ENCODE results near the gene NOL4L.
A peak's percentile ranks its signal among the peaks of the same experiment; 100 is the strongest.

The NOL4L gene

DNA sequence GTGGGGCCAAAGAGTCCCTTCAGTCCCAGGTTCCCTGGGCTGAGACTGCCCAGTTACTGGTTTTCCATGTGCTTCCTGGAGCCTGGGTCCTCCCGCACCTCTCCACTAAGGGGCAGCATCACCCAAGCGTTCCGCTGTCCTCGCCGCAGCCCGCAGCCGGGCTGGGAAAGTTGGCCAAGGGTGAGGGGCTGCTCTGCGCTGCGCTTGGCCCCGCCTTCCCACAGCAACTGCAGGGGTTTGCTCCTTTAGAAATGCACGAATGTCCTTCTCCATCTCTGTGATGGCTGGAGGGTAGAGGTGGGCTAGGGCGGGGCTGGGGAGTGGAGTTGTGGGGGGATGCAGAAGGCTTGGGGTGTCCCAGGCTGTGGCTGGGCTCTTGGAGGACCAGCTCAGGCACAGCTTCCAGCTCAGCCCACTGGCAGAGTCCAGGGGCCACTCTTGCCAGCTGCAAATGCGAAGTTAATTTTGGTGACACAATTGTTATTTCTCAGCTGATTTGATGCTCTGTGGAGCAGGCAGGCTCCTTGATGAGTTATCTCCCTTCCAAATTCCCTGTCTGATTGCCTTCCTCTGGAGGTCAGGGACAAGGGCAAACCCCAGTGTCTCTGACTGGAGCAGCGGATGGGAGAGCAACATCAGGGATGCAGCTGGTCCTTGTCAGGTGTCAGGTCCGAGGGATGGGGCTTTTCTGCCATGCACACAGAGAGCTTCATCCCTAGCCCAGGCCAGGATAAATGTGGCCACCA, 63.2 kb downstream of the NOL4L start:
- DNase-seq, result peak; percentile 61

DNA sequence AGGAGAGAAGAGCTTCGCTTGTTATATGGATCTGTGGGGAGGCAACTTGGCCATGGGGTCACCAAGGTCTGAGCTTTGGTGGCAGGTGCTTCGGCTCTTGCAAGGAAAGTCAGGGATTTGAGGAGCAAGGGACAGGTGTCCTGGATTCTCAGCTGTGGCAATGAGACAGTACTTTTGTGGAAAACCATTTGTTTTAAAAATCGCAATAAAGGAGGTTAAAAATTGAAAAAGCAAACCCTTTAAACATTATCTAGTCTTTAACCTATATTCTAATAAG, 64.3 kb downstream of the NOL4L start:
- no peak for DNase-seq

DNA sequence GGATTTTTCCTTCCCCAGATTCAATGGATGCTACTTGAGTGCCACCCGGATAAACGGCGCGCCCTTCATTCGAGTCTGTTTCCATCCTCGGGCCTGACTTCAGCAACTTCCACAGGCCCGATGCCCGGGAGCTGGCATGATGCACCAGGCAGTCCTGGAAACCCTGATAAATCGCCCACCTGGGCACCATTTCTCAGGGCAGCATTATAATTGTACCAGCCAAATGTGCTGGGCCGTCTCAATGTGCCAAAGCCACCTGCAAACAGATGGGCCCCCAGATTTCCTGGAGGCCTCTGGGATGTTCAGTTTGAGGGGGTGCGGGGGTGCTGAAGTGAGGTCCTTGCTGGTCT, 65.8 kb downstream of the NOL4L start:
- DNase-seq, result no peak

DNA sequence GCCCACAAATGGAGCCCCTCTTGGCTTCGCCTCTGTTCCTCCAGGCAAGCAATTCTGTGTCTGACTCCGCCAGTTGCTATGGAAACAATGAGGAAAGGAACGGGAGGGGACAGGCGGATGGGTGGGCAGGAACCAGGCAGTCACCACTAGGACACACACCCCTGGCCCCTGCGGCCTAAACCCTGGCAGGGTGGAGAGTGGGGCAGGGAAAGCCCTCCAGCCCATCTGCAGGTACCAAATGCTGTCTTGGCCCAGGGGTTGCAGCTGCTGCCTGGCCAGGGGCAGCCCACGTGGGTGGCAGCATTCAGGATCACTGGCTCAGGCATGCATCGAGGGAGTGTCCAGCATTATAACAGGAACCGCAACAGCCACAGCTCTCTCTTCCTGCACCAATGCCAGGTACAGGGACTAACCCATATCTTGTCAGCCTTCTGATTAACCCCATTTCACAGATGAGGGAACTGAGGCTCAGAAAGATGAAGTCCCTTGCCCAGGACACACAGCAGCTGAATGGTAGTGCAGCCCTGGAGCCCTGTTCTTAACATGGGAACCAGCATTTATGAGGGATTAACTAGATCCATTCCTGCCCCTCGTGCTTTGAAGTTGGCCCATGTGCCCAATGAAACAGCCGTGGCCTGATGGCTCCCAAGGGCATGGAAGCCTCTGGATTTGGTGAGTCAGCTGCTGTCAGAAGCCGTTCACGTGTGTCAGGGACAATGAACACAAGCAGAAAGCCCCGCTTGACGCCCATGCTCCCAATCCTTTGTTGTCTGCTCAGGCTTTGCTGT, 66.3 kb downstream of the NOL4L start:
- no peak for DNase-seq

DNA sequence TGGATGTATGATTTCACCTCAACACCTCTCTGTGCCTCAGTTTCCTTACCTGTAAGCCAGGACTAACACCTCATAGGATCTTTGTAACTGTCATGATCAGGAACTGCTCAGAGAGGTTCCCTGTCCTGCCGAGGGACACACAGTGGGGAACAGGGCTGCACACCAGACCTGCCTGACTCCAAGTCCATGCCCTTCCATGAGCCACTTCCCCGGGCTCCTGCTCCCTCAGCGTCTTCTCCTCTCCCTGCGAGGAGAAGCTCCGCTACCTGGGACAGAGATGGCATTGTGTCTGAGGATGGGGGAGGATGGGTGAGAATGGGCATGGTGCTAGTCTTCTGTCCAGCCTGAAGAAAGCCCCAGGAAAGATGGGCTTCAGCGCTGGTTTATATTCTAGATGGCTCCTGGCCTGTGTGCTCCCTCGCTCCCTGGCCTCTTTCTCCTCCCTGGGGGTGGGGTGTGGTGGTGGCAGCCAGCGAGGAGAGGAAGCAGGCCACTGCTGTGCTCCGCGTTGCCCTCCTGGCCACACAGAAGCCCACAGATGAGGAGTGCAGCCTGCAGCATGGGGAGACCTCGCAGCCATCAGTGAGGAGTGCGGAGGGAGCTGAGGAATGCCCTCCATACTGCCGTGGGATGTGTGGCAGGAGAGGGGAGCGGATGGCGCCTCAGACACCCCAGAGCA, 67.1 kb downstream of the NOL4L start:
- no peak for DNase-seq

DNA sequence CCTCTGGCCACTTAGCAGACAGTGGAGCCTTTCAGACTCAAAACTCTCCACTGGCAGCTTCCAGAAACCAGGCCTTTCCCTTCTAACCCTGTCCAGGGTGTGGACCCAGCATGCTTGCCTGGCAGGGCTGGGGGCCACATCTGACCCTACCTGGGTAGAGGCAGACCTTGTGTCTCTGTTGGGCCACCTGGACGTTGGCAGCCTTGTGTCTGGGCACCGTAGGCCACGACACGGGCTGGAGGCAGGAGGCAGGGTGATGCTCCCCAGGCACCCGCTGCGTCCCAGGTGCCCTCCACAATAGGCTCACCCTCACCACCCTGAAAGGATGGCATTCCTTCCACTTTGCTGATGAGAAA, 67.6 kb downstream of the NOL4L start:
- DNase-seq, result no peak

DNA sequence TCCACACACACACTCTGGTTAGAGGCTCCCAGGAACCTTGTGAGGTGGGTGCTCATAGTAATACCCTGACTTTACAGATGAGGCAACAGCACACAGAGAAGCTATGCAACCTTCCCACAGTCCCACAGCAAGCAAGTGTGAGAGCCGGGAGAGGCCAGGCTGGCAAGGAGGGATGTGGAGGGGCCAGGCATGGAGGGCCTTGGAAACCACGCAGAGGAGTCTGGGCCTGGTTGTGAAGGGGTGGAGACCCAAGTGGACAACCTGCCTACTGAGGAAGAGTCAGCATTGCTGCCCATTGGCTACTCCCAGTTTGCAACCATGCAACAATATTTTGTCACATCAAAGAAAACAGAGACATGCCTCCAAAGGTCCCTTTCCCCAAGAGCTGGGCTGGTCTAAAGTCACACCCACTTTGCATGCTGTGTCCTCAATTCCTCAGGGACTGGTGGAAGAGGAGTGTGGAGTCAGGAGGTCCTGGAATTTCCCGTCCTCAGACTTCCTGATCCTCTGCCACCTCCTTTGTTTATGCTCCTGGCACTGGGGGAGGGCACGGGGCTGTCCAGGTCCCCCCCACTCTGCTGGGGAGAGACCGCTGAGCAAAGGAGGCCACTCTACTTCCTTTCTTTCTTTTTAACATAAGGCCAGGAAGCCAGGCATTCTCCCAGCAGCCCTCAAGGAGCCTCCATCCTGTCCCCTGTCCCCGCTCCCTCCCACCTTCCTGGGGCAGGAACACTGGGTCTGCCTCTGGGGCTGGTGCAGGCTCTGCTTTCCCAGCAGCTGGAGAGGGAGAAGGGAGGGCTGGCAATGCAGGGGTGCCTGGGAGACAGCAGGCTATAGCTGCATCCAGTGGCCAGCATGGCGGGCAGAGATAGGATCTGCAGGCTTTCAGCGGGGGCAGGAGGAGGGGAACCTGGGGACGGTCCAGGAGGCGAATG, 68.3 kb downstream of the NOL4L start:
- no peak for DNase-seq

DNA sequence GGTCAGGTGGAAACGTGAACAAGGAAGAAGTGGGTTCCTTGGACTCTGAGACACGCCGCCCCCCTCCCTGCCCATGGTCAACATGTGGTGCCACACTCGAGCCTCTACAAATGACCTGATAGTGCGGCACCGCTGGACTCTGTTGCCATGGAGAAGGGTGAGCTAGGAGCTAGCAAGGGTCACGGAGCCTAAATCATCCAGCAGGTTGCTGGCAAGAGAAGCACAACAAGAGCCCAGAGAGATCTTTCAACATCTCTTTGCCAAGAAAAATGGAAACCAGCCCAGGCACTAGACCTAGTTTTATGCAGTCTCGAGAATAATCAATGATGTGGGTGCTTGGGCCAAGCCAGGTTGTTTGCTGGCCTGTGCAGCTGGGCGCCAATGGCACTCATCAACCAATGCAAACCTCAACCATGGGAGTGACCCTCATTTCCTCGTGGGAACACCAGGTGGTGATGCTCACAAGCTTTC, 69.5 kb downstream of the NOL4L start:
- DNase-seq, result no peak

DNA sequence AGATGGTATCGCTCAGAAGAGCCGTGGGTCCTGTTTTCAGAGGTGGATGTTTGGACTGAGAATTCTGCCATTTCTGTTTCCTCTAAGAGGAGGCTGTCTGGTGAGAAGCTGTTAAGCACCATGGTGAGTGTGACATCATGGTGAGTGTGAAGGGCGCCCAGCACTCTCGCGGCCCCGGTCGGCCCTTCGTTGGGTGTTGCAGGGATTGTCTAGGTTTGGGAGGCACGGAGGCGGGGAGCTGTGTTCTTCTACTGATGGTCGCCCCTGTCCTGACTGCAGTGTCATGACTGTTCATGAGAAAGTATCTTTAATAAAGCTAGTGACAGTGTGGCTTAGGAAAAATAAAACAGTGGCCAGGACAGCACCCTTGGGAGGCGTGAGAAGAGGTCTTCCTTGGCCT, 70.4 kb downstream of the NOL4L start:
- DNase-seq, result no peak

DNA sequence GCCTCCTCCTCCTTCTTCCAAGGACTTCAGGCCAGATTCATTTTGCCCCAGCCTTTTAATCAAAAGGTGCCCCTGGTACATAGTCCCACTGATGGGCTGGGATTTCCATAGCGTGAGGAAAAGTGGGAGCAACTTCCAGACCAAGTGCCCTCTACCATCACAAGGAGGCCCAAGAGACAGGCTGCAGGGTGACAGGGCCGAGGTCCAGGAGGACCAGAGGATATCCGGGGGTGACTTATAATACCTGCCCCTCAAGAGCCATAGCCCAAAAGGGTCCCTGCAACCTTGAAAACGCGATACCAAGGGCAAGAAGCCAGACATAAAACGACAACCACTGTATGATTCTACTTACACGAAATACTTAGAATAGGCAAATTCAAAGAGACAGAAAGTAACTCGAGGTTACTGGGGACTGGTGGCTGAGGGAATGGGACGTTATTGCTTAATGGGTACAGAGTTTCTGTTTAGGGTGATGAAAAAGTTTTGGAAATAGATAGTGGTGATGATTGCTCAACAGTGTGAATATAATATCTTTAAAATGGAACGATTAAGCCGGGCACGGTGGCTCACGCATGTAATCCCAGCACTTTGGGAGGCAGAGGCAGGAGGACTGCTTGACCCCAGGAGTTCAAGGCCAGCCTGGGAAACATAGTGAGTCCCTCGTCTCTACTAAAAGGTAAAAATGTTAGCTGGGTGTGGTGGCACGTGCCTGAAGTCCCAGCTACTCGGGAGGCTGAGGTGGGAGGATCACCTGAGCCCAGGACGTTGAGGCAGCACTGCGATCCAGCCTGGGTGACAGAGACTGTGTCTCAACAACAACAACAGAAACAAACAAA, 71.9 kb downstream of the NOL4L start:
- peak; percentile 51 for DNase-seq

DNA sequence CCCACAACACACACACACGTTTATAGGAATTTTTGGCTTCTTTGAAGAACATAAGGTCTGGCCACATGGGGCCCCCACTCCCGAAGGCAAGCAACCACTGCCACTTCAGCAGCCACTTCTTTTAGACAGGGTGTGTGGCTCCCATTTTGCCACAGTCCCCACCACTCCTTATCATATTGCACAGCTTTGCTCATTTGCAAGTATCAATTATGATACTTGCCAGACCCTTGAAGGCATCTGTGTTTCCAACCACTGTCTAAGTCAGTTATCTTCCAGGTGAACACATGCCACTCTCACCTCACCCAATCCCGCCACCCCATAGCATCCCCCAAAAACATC, 73.1 kb downstream of the NOL4L start:
- no peak for DNase-seq

DNA sequence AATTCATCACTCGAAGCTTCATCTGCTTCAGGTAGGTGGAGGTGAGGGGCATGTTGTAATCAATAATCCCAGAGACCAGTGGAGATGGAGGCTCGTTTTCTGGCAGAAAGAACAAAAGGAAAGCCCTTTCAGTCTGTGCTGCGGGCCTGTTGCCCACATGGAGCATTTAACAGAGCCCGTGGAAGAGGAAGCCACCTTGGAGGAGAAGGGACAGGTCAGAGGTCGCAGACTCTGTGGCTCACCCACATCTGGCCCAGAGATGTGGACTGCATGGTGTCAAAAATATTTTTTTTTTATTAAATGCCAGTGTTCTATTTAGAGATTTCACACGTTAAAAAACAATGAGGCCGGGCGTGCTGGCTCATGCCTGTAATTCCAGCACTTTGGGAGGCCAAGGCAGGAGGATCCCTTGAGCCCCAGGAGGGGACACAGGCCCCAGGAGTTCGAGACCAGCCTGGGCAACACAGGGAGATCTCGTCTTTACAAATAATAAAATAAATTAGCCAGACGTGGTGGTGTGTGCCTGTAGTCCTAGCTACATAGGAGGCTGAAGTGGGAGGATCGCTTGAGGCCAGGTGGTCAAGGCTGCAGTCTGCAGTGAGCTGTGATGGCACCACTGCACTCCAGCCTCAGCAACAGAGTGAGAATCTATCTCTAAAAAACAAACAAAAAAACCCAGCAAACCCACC, 73.6 kb downstream of the NOL4L start:
- DNase-seq, result no peak

DNA sequence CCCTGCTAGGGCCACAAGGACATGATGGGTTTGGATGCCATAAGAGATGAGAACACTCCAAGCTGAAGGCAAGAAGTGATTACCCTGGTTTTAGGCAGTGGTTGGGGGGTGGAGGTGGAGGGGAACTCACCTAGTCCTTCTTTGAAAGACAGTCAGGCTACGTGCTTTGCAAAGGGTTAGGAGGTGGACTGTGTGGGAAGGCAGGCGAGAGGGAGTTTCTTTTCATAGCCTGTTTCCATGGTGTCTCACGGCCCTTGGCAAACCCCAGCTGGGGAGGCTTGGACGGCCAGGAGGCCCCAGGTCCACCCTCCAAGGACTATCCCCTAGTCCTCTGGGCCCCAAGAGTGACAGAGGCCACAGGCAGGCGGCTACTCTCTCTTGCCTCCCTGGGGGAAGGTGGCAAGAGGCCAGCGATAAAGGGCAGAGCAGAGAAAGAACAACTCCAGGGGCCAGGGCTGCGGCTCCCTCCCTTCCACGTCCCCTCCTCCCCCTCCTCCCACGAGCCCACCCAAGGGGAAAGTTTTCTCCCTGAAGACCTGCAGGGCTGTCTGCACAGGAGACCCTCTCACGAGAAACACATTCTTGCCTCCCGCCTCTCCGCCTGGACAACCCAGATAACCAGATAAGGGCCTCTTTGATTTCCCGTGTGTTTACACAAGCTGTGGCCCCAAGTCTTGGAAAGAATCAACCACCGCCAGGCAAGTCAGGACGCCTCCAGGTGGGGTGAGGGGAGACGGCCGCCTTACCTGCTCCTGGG, 74.4 kb downstream of the NOL4L start:
- DNase-seq, result no peak

DNA sequence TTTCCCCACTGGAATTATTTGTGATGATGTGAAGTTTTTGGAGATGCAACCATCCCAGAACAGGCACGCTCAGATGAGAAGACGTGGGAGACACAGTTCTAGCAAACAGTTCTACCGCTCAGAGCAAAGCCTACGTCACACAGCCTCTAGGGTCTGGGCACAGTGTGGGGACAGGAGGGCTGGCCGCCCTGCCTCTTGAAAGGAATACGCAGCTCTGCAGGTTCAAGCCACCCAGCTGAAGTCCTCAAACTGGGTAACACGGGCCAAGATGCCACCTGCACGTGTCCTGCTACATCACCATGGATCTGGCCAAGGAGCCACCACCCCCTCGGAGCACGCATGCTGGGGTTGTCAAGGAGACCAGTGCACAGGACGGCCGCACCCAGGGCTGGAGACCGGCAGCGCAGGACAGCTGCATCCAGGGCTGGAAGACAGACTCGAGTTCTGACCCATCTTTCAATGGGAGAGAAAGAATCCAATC, 75.0 kb downstream of the NOL4L start:
- no peak for DNase-seq

DNA sequence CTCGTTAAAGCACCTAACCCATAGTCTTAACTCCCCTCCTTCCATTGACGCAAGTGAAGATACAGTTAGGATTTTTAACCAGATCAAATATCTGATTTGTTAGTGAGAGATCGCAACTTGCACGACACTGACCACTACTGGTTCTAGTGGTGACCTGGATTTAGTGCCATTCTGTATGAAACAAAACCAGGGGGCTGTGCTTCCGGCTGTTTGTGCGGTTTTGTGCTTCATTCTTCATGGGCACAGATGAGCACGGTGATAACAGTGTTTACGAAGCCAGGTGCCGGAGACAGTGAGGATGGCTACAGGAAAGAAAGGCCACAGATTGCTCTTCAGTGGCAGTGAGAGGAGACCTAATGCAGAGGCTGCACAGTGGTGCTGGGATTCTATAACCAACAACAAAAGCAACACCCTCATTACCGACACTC, 75.5 kb downstream of the NOL4L start:
- no peak for DNase-seq

DNA sequence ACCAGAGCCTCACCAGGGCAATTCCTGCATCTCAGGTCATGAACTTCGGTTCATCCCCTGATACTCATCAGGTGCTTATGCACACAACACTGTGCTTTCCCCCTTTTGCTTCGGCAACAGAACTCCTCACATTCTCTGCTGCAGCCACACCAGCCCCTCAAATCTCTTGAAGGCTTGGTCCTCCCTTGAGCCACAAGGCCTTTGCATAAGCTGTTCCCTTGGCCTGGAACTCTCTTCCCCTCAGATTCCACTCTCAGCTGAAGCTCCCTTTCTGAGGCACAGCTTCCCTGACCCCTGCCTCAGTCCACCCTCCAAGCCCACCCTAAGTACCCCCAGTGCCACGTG, 76.4 kb downstream of the NOL4L start:
- DNase-seq, result no peak

DNA sequence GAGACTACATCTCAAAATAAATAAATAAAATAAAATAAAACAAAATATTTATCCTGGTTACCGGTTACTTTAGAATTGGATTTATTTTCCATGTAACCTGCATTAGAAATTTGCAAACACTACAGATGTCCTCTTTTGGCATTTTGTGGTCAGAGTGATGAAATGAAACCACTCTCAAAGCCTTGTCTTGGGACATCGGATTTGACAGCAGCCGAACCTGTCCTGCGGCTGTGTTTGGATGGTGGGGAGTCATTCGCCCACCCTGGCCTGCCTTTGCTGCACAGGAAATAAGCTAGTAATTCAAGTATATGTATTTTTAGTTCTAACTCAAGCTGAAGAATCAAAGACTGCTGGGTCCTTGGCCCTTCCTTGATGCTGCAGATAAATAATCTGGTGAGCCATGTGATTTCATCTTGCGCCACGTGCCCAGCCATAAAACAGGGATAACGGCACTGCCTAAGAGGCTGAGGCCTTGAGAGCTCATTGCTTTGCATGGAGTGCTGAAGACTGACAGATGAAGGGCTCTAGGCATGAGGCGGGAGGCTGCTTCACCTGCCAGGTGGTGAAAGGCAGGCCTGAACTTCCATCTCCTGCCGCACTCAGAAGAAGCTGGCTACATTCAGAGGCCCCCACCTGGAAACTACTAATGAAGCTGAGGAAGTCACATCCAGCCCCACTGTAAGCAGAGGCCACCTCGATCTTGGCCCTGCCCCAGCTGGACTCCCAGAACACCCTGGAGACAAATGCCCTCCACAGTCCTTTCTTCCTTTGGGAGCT, 76.9 kb downstream of the NOL4L start:
- peak; percentile 22 for DNase-seq

DNA sequence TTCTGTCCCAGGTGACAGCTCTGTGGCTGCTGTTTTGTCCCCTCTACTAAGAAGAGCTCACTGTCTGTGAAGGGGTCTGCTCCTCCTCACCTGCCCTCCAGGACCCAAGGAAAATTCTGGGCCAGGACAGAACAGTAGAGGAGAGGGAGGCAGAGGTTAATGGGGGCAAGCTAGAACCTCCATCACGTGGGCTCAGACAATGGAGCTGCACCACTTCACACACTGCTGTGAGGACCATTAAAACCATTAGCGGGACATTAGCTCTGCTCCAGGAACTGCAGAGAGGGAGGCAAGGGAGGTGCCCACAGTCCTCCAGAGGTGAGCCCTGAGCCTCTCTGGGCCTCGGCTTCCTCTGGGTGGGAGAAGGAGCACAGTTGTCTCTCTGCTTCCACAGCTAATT, 78.4 kb downstream of the NOL4L start:
- no peak for DNase-seq

DNA sequence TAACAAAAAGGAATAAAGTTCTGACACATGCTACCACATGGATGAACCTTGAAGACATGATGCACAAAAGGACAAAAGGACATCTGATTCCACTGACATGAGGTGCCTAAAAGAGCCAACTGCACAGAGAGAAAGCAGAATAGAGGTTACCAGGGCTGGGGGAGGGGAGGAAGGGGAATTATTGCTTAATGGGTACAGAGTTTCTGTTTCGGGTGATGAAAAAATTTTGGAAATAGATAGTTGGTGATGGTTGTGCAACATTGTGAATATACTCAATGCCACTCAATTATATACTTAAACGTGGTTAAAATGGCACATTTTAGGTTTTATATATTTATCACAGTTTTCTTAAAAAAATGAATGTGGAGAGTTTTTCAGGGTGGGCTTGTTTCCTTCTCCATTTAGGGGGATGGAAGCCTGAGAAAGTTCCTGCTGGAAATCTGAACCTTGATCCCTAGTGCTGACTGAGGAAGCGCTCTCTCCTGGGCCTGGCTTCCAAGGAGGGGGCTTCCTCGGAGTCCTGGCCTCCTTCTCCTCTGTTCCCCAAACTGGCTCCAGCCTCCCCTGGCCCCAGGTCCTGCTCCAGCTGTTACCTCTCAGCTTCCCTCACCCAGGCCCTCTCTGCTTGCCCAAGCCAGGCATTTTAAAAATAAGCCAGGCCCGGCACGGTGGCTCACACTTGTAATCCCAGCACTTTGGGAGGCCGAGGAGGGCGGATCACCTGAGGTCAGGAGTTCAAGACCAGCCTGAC, 79.2 kb downstream of the NOL4L start:
- DNase-seq, result peak; percentile 83
